Prostate gland (tissue), 2 donors: ENCODE results near the gene ST8SIA3.

Experiments
- POLR2A ChIP-seq: fragments of 450-650 bp; IDR thresholded peaks from one replicate; pipeline ENCODE4 v1.6.1; 2016; ENCODE audit warnings: antibody characterized with exemption, mild to moderate bottlenecking
- POLR2AphosphoS5 ChIP-seq: sonication (generic); formaldehyde crosslinking; IDR thresholded peaks from one replicate; pipeline ENCODE4 v1.6.1; 2017; ENCODE audit warnings: antibody characterized with exemption
- TF ChIP-seq, protein P1 (sequence below), 4 experiments: fragments of 200-600 bp in 2 of 4; fragments of 450-650 bp in 2 of 4; sonication (generic) in 2 of 4; IDR thresholded peaks; 1 replicate in 3 of 4; 2 replicates in 1 of 4; pipeline ENCODE4 v1.5.1; 2016 to 2019; ENCODE audit warnings: antibody characterized with exemption in 4 of 4, mild to moderate bottlenecking in 2 of 4, moderate library complexity in 2 of 4

DNA sequence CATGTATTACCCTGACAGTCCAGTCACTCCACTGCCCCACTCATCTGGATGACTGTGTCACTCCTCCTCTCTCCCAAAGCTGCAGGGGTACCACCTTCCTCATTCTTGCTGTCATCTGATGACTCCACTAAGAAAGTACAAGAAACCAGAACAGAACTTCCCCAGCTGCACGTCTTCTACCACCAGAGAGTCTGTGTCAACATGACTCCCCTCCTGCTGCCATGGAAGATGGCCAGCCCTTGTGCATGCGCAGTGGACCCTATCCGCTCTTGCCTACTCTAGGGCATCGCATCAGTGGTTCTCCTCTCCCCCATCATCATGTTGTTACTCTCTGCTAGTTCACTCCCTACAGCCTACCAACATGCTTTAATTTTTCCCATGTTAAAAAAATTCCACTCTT is 14.5 kb upstream of the ST8SIA3 start:
- TF ChIP-seq, protein P1, sequence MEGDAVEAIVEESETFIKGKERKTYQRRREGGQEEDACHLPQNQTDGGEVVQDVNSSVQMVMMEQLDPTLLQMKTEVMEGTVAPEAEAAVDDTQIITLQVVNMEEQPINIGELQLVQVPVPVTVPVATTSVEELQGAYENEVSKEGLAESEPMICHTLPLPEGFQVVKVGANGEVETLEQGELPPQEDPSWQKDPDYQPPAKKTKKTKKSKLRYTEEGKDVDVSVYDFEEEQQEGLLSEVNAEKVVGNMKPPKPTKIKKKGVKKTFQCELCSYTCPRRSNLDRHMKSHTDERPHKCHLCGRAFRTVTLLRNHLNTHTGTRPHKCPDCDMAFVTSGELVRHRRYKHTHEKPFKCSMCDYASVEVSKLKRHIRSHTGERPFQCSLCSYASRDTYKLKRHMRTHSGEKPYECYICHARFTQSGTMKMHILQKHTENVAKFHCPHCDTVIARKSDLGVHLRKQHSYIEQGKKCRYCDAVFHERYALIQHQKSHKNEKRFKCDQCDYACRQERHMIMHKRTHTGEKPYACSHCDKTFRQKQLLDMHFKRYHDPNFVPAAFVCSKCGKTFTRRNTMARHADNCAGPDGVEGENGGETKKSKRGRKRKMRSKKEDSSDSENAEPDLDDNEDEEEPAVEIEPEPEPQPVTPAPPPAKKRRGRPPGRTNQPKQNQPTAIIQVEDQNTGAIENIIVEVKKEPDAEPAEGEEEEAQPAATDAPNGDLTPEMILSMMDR (IDR thresholded peaks at IDR 0.05), result no peak
- no peak for TF ChIP-seq POLR2A
- TF ChIP-seq POLR2AphosphoS5, result no peak
